Measurements from ENCODE around the gene BICDL2.

DNA sequence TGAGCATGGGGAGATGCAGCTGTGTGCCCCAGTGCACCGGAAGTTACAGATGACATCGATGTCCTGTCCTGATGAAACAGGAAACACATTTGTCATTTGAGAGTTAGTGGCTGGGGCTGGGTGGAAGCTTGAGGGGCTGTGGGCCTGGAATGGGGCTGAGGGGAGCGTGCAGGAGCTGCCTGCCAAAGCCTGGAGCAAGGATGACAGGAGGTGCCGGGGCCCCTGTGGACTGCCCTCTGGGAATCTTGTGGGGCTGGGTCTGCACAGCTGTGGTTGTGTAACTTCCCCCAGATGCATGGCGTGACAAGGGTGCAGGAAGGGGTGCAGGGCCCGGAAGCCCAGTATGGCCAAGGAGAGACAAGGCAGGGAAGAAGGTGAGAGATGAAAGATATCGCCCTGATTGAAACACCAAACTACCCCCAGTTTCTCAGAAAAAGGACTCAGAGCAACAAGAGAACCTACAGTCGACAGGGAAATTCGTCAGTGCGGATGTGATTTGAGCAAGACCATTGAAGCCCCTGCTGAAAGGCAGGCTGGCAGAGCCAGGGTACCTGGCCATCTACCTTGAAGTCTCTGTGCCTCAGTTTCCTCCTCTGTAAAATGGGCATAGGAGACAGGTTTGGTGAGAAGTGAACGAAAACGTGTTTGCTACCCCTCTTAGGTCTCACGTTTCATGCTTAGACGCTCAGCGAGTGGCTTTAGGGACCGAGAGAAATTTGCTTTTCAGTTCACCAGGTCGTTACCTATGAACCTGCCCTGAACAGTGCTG lies 18.4 kb upstream of the BICDL2 start:
- TF ChIP-seq CTCF (IDR thresholded peaks at IDR 0.05) (no peak), POLR2A (IDR thresholded peaks at IDR 0.05) (no peak)

All from body of pancreas (tissue), 4 donors.